DOHH2 (cell line): ENCODE measurements around the gene NUDT13.

Experiments used
- EZH2phosphoT487 ChIP-seq: fragments of 200-600 bp; sonication (generic); IDR thresholded peaks from 2 replicates; pipeline ENCODE4 v1.6.1; 2017; ENCODE audit warnings: borderline replicate concordance, mild to moderate bottlenecking, antibody characterized with exemption, low read length, moderate library complexity, mixed read lengths
- TF ChIP-seq, protein P1 (sequence below): fragments of 200-600 bp; sonication (generic); IDR thresholded peaks from one replicate; pipeline ENCODE4 v1.5.1; 2014; ENCODE audit warnings: antibody characterized with exemption, mild to moderate bottlenecking, low read depth, low read length; ENCODE audit not compliant: poor library complexity, severe bottlenecking

DNA sequence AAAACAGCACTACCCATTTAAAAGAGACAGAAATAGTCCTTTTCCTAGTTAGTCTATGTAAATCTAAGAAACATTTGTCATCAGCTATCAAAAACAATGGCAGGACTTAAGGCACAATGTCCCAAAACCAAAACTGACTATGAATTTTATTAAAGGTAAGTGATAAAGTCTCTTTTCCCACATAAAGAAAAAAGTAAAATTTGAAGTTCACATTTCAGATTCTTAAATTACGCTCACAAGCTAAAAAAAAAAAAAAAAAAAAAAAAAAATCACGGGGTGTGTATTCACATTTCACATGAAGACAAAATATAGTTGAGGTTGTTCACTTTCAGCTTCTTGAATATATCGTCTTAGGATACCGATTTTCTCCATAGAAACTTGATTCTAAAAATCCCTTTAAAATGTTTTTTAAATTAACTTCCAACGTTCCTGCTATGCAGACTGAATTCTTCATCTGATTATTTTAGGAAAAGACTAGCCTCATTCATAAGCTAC is 15.2 kb upstream of the NUDT13 start:
- TF ChIP-seq, protein P1, sequence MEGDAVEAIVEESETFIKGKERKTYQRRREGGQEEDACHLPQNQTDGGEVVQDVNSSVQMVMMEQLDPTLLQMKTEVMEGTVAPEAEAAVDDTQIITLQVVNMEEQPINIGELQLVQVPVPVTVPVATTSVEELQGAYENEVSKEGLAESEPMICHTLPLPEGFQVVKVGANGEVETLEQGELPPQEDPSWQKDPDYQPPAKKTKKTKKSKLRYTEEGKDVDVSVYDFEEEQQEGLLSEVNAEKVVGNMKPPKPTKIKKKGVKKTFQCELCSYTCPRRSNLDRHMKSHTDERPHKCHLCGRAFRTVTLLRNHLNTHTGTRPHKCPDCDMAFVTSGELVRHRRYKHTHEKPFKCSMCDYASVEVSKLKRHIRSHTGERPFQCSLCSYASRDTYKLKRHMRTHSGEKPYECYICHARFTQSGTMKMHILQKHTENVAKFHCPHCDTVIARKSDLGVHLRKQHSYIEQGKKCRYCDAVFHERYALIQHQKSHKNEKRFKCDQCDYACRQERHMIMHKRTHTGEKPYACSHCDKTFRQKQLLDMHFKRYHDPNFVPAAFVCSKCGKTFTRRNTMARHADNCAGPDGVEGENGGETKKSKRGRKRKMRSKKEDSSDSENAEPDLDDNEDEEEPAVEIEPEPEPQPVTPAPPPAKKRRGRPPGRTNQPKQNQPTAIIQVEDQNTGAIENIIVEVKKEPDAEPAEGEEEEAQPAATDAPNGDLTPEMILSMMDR: no peak
- TF ChIP-seq EZH2phosphoT487: no peak
